ENCODE data around the gene OPN1MW.
"Not testable (repeated sequence)": the region's sequence is repeated elsewhere in the genome, so short reads cannot be mapped to it uniquely, and the experiment has no call there.

OPN1MW gene

GRCh38 chrX:154211499-154211898 lies 29.1 kb downstream of the OPN1MW start:
- not testable (repeated sequence) for DNase-seq

GRCh38 chrX:154219456-154219855 lies 37.1 kb downstream of the OPN1MW start, which contains the start of gene OPN1MW2:
Gene OPN1MW2, plus strand, starts transcription at chrX:154219756. Its CDS starts 60 bp downstream, at chrX:154219816.
- DNase-seq: not testable (repeated sequence)

GRCh38 chrX:154225292-154225691 lies 42.9 kb downstream of the OPN1MW start:
- not testable (repeated sequence) for DNase-seq

- DNase-seq: not testable (repeated sequence)
These were observed 44.3 kb downstream of the OPN1MW start for GRCh38 chrX:154226706-154227105.

- DNase-seq: not testable (repeated sequence)
These were observed 49.0 kb downstream of the OPN1MW start for GRCh38 chrX:154231443-154231842.

- DNase-seq: not testable (repeated sequence)
These were observed 51.2 kb downstream of the OPN1MW start for GRCh38 chrX:154233620-154234019.

- DNase-seq: not testable (repeated sequence)
These were observed 56.7 kb downstream of the OPN1MW start for GRCh38 chrX:154238939-154239559.

GRCh38 chrX:154239982-154240503 lies 57.6 kb downstream of the OPN1MW start:
- not testable (repeated sequence) for DNase-seq
